ENCODE data around the gene LRFN5.

DNA sequence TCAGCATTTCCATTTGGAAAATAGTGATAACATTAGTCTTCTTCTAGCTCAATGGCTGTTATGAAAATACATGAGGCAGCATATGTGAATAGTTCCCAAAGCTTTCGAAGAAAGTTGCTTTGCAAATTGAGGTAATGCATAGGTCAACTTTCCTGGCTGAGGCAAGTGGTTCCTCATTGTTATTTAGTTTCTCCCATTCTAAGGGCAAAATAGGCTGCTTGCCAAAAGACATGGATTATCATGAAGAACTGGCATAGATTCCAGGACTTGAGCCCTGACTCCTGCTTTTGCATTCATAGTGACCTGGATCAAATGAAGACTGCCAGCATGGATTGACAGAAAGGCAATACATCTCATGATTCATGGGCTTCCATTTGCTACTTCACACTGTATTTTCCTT is 35.7 kb downstream of the LRFN5 start:
- no peak for TF ChIP-seq SREBF2 (IDR thresholded peaks at IDR 0.05; ENCODE audit: low read length)
- TF ChIP-seq EZH2 (IDR thresholded peaks at IDR 0.05; ENCODE audit: borderline replicate concordance, control insufficient read depth, low read depth, low read length) = no peak
- no peak for TF ChIP-seq FOXM1 (IDR thresholded peaks at IDR 0.05; ENCODE audit: low read depth, low read length)
- TF ChIP-seq POLR2AphosphoS2 (IDR thresholded peaks at IDR 0.05; ENCODE audit: low read depth, low read length) = no peak
- no peak for TF ChIP-seq CEBPB (IDR thresholded peaks at IDR 0.05; ENCODE audit: borderline replicate concordance in 1 of 2, low read depth in 2 of 2, low read length in 2 of 2)
- no peak for TF ChIP-seq YY1 (IDR thresholded peaks at IDR 0.05; ENCODE audit: low read depth, low read length)
- no peak for TF ChIP-seq HCFC1 (IDR thresholded peaks at IDR 0.05; ENCODE audit: low read length)
- TF ChIP-seq HDGF (IDR thresholded peaks at IDR 0.05) = no peak
- TF ChIP-seq, protein P1, sequence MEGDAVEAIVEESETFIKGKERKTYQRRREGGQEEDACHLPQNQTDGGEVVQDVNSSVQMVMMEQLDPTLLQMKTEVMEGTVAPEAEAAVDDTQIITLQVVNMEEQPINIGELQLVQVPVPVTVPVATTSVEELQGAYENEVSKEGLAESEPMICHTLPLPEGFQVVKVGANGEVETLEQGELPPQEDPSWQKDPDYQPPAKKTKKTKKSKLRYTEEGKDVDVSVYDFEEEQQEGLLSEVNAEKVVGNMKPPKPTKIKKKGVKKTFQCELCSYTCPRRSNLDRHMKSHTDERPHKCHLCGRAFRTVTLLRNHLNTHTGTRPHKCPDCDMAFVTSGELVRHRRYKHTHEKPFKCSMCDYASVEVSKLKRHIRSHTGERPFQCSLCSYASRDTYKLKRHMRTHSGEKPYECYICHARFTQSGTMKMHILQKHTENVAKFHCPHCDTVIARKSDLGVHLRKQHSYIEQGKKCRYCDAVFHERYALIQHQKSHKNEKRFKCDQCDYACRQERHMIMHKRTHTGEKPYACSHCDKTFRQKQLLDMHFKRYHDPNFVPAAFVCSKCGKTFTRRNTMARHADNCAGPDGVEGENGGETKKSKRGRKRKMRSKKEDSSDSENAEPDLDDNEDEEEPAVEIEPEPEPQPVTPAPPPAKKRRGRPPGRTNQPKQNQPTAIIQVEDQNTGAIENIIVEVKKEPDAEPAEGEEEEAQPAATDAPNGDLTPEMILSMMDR (IDR thresholded peaks at IDR 0.05 in 2 of 3, conservative IDR thresholded peaks at IDR 0.05 in 1 of 3; ENCODE audit: control insufficient read depth in 2 of 3, extremely low read depth in 1 of 3, insufficient read depth in 1 of 3, low read depth in 3 of 3, low read length in 3 of 3) = no peak

Data from GM12878 (cell line).